ENCODE data around the gene UBALD1.
A peak's percentile ranks its signal among the peaks of the same experiment; 100 is the strongest.

The UBALD1 gene

GRCh38 chr16:4614571-4615383 lies at the start of gene UBALD1:
UBALD1 (minus strand) TSS chr16:4614888; CDS start chr16:4614797, 91 bp downstream.
- DNase-seq (ENCODE audit: low read depth) = peak; percentile 67

GRCh38 chr16:4663777-4664465 lies 49.2 kb upstream of the UBALD1 start:
- DNase-seq (ENCODE audit: low read depth) = peak; percentile 81

- DNase-seq (ENCODE audit: low read depth) = no peak
Observed at GRCh38 chr16:4663465-4663776, 48.7 kb upstream of the UBALD1 start.

GRCh38 chr16:4661661-4662060 lies 47.0 kb upstream of the UBALD1 start:
- DNase-seq (ENCODE audit: low read depth) = no peak

GRCh38 chr16:4660454-4661007 lies 45.8 kb upstream of the UBALD1 start:
- no peak for DNase-seq (ENCODE audit: low read depth)

- no peak for DNase-seq (ENCODE audit: low read depth)
Observed at GRCh38 chr16:4659363-4660353, 45.0 kb upstream of the UBALD1 start.

GRCh38 chr16:4656695-4657686 lies 42.3 kb upstream of the UBALD1 start:
- no peak for DNase-seq (ENCODE audit: low read depth)

GRCh38 chr16:4656221-4656620 lies 41.5 kb upstream of the UBALD1 start:
- DNase-seq (ENCODE audit: low read depth) = no peak

- DNase-seq (ENCODE audit: low read depth) = no peak
Observed at GRCh38 chr16:4655801-4656200, 41.1 kb upstream of the UBALD1 start.

- no peak for DNase-seq (ENCODE audit: low read depth)
Observed at GRCh38 chr16:4654964-4655590, 40.4 kb upstream of the UBALD1 start.

- DNase-seq (ENCODE audit: low read depth) = no peak
Observed at GRCh38 chr16:4654011-4654963, 39.6 kb upstream of the UBALD1 start.

GRCh38 chr16:4652561-4652960 lies 37.9 kb upstream of the UBALD1 start:
- DNase-seq (ENCODE audit: low read depth) = no peak

- no peak for DNase-seq (ENCODE audit: low read depth)
Observed at GRCh38 chr16:4651827-4652226, 37.1 kb upstream of the UBALD1 start.

GRCh38 chr16:4650443-4651074 lies 35.9 kb upstream of the UBALD1 start:
- DNase-seq (ENCODE audit: low read depth) = peak; percentile 82

GRCh38 chr16:4649744-4650442 lies 35.2 kb upstream of the UBALD1 start:
- DNase-seq (ENCODE audit: low read depth) = no peak

- no peak for DNase-seq (ENCODE audit: low read depth)
Observed at GRCh38 chr16:4648917-4649316, 34.2 kb upstream of the UBALD1 start.

- DNase-seq (ENCODE audit: low read depth) = no peak
Observed at GRCh38 chr16:4647644-4647980, 32.9 kb upstream of the UBALD1 start.

Measured in CMK (cell line).